Hepatocyte (in vitro differentiated cells): Measurements from ENCODE around the gene MICAL3. TPM values are rescaled to one million over a fixed set of nuclear protein-coding genes. Genes with fewer than 3 reads are reported as not detected.

Experiments used
- DNase-seq: peaks from one replicate; pipeline ENCODE4 v3.0.0-alpha.2; 2016; ENCODE audit warnings: low spot score
- H2AFZ ChIP-seq: fragments of 200-600 bp; sonication (generic); 2 replicates; pipeline ENCODE4 v1.6.0; 2016; ENCODE audit warnings: antibody characterized with exemption, mild to moderate bottlenecking
- H3K27ac ChIP-seq: fragments of 200-600 bp; sonication (generic); 2 replicates; pipeline ENCODE4 v1.5.1; 2016; ENCODE audit warnings: mild to moderate bottlenecking
- H3K27me3 ChIP-seq: fragments of 200-600 bp; sonication (generic); 2 replicates; pipeline ENCODE4 v1.6.1; 2016
- H3K36me3 ChIP-seq: fragments of 200-600 bp; sonication (generic); replicated peaks from 2 replicates; pipeline ENCODE4 v1.5.1; 2016; ENCODE audit warnings: low read depth; ENCODE audit not compliant: insufficient read depth
- H3K4me1 ChIP-seq: fragments of 200-600 bp; sonication (generic); 2 replicates; pipeline ENCODE4 v1.5.1; 2016; ENCODE audit warnings: mild to moderate bottlenecking, moderate library complexity; ENCODE audit not compliant: insufficient read depth
- H3K4me2 ChIP-seq: fragments of 200-600 bp; sonication (generic); 2 replicates; pipeline ENCODE4 v1.6.0; 2016
- H3K4me3 ChIP-seq: fragments of 200-600 bp; sonication (generic); 2 replicates; pipeline ENCODE4 v1.5.1; 2016; ENCODE audit warnings: mild to moderate bottlenecking
- H3K79me2 ChIP-seq: fragments of 200-600 bp; sonication (generic); 2 replicates; pipeline ENCODE4 v1.6.0; 2017; ENCODE audit warnings: mild to moderate bottlenecking
- H3K9me2 ChIP-seq: fragments of 200-600 bp; sonication (generic); replicated peaks from 2 replicates; pipeline ENCODE4 v1.6.0; 2017; ENCODE audit warnings: mild to moderate bottlenecking; ENCODE audit not compliant: insufficient read depth
- H3K9me3 ChIP-seq: fragments of 200-600 bp; sonication (generic); 2 replicates; pipeline ENCODE4 v1.5.1; 2016; ENCODE audit warnings: low read depth, mild to moderate bottlenecking
- H4K20me1 ChIP-seq: fragments of 200-600 bp; sonication (generic); 2 replicates; pipeline ENCODE4 v1.6.0; 2016; ENCODE audit warnings: mild to moderate bottlenecking; ENCODE audit not compliant: insufficient read depth, poor library complexity, severe bottlenecking
- CTCF ChIP-seq: fragments of 200-600 bp; sonication (generic); IDR thresholded peaks from 2 replicates; pipeline ENCODE4 v1.5.1; 2016; ENCODE audit warnings: antibody characterized with exemption, mild to moderate bottlenecking; ENCODE audit not compliant: poor library complexity
- EZH2 ChIP-seq: fragments of 200-600 bp; sonication (generic); IDR thresholded peaks from 2 replicates; pipeline ENCODE4 v1.6.1; 2016; ENCODE audit warnings: antibody characterized with exemption, mild to moderate bottlenecking, borderline replicate concordance
- EZH2phosphoT487 ChIP-seq: fragments of 200-600 bp; sonication (generic); IDR thresholded peaks from one replicate; pipeline ENCODE4 v1.6.1; 2018; ENCODE audit warnings: antibody characterized with exemption, mild to moderate bottlenecking, low read depth, moderate library complexity; ENCODE audit not compliant: unreplicated experiment, severe bottlenecking
- WGBS: methylation state at CpG from one replicate; pipeline ENCODE4 v1.1.6; 2016; ENCODE audit warnings: low lambda C conversion rate; ENCODE audit errors: missing lambda C conversion rate; 5-methylcytosine and 5-hydroxymethylcytosine counted together
- polyA plus RNA-seq: library from polyadenylated mRNA; unstranded; fragments of >200 nt; fragmentation: Nextera tagmentation; extraction: Ambion mirVana; gene quantifications from 2 replicates; pipeline ENCODE4 v1.2.1, GENCODE V29; 2016
- total RNA-seq: library from RNA; depleted of rRNA; stranded (reverse); fragments of >200 nt; gene quantifications from 2 replicates; pipeline ENCODE4 v1.2.3, GENCODE V29; 2014

The MICAL3 gene
- total and polyA plus RNA-seq, 2 experiments from 2014 or later = 4.6 to 22.7 TPM

DNA sequence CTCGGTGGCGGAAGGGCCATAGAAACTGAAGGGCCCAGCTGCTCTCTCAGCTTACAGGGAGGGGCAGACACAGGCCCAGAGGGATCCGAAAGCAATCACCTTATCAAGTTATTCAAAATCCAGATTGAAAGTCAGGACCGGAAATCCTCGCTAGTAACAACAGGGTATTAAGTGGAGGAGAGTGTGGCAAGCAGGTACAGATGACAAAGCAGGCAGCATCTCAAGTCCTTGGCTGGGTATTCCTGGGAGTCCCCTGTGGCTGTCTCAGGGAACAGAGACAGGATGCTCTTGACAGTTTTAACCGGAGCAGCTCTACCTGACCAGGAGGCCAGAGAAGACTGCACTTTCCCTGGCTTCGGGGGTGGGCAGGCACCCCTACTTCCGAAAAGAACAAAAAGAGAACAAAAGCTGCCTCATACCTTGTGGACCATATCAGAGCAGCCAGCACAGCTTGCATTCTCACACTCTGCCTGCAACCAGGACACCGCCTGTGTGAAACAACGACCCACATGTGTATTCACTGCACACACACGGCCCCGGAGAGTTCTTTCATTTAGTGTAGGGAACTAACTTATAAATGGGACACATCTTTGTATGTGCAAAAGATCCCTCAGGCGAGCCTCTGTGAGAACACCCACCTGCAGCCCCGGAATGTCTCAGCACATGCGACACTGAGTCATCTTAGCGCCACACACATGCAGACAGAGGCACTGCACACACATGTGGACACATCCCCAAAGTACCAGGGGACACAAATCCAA is 78.3 kb downstream of the MICAL3 start:
- H3K4me3 ChIP-seq = no peak overlapping the region
- H3K36me3 ChIP-seq = no peaks in the 10 kb centered on the region
- no peaks in the 10 kb centered on the region for H3K9me3 ChIP-seq
- H4K20me1 ChIP-seq = peaks cover 46% of the 10 kb centered on the region
- 83% methylated on average over 16 of the region's 16 CpGs for WGBS
- no peaks in the 10 kb centered on the region for H3K9me2 ChIP-seq
- no peaks in the 10 kb centered on the region for H3K27me3 ChIP-seq
- H3K79me2 ChIP-seq = peaks cover 100% of the 10 kb centered on the region
- no peak overlapping the region for H3K27ac ChIP-seq
- H2AFZ ChIP-seq = no peak overlapping the region
- DNase-seq = no peak
- TF ChIP-seq EZH2phosphoT487 = no peak
- no peak for TF ChIP-seq CTCF
- no peak for TF ChIP-seq EZH2
- no peak overlapping the region for H3K4me2 ChIP-seq
- peaks cover 3% of the 10 kb centered on the region for H3K4me1 ChIP-seq

DNA sequence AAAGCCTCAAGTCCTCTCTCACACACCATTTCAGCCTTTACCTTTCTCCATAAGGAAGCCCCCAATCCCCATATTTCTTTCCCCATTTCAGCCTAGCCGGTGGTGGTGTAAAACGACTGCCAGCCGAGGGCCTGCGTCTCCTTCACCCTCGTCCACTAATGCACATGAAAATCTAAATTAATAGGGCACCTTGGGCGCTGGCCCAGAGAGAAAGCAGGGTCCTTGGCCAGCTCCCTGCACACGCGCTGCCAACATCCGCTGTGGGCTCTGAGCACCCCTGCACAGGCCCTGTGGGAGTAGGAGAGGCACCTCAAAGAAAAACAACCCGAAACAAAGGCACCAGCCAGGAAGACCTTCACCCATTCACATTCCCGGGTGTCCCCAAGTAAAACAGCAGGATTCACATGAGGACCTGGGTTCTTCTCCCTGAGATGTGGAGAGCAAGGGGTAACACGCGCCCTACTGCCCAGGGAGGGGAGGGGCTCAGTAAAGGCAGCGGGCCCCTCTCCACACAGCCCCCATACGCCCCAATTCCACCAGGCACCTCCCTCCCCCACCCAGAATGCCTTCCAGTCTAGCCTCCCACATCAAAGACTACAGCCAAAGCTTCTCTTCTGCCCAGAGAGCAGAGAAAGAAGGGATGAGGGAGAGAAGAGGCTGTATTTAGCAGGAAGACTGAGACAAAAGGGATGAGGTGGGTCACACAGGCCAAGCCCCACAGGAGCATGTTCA is 79.0 kb downstream of the MICAL3 start:
- Histone ChIP-seq H3K27me3 (no peaks in the 10 kb centered on the region), H3K9me3 (no peaks in the 10 kb centered on the region), H2AFZ (no peak overlapping the region), H3K36me3 (no peaks in the 10 kb centered on the region), H3K27ac (no peak overlapping the region), H3K4me2 (no peak overlapping the region), H3K9me2 (no peaks in the 10 kb centered on the region), H3K79me2 (peaks cover 100% of the 10 kb centered on the region), H3K4me3 (no peak overlapping the region), H3K4me1 (no peaks in the 10 kb centered on the region), H4K20me1 (peaks cover 41% of the 10 kb centered on the region)
- TF ChIP-seq CTCF = no peak
- TF ChIP-seq EZH2phosphoT487 = no peak
- no peak for TF ChIP-seq EZH2
- 87% methylated on average over 15 of the region's 15 CpGs for WGBS
- no peak for DNase-seq

- Histone ChIP-seq H3K4me2 (no peak overlapping the region), H2AFZ (no peak overlapping the region), H4K20me1 (peaks cover 45% of the 10 kb centered on the region), H3K27me3 (no peaks in the 10 kb centered on the region), H3K27ac (no peak overlapping the region), H3K79me2 (peaks cover 100% of the 10 kb centered on the region), H3K36me3 (no peaks in the 10 kb centered on the region), H3K4me1 (peaks cover under 1% of the 10 kb centered on the region), H3K9me3 (no peaks in the 10 kb centered on the region), H3K9me2 (no peaks in the 10 kb centered on the region), H3K4me3 (no peak overlapping the region)
- DNase-seq = no peak
- TF ChIP-seq EZH2phosphoT487 = no peak
- no peak for TF ChIP-seq EZH2
- TF ChIP-seq CTCF = no peak
- 81% methylated on average over 9 of the region's 9 CpGs for WGBS
Measured at GRCh38 chr22:17944256-17944655, 80.1 kb downstream of the MICAL3 start.
